ENCODE results near the gene DLG2.

- TF ChIP-seq CTCF (IDR thresholded peaks at IDR 0.05) (no peak), ZNF263 (CRISPR knock-in tag; IDR thresholded peaks at IDR 0.05; ENCODE audit: low read depth) (no peak), E2F5 (CRISPR knock-in tag; IDR thresholded peaks at IDR 0.05) (no peak), MYBL2 (CRISPR knock-in tag; IDR thresholded peaks at IDR 0.05) (no peak), NFE2L1 (CRISPR knock-in tag; IDR thresholded peaks at IDR 0.05) (no peak), ZNF423 (CRISPR knock-in tag; IDR thresholded peaks at IDR 0.05) (no peak)
Observed at GRCh38 chr11:83862033-83862432, 1765.1 kb downstream of the DLG2 start.

Data from WTC11 (cell line).